ENCODE measurements around the gene SRGAP2.
"Not testable (repeated sequence)": the region's sequence is repeated elsewhere in the genome, so short reads cannot be mapped to it uniquely, and the experiment has no call there.

GRCh38 chr1:206220332-206221000, 17.1 kb downstream of the SRGAP2 start:
- not testable (repeated sequence) for TF ChIP-seq CTCF (IDR thresholded peaks at IDR 0.05; ENCODE audit: low read depth, low read length, poor library complexity, severe bottlenecking); EZH2phosphoT487 (IDR thresholded peaks at IDR 0.05; ENCODE audit: borderline replicate concordance, low read length)

All from DOHH2 (cell line).